Stimulated activated naive CD8-positive, alpha-beta T cell treated with anti-CD3 and anti-CD28 coated beads, Interleukin-15, Interleukin-2, amounts not matched to agents 100 ng/mL and 50 ng/mL, for 24 hours (primary cell): ENCODE measurements around the gene HIVEP3.

Source experiments
- H3K27ac Mint-ChIP-seq: one replicate; pipeline ENCODE4 v1.8.0; 2021; ENCODE audit warnings: mild to moderate bottlenecking, mixed read lengths
- H3K27me3 Mint-ChIP-seq: one replicate; pipeline ENCODE4 v1.8.0; 2021; ENCODE audit warnings: mixed read lengths
- H3K36me3 Mint-ChIP-seq: one replicate; pipeline ENCODE4 v1.8.0; 2021; ENCODE audit warnings: low read depth, mixed read lengths
- H3K4me1 Mint-ChIP-seq: one replicate; pipeline ENCODE4 v1.8.0; 2021; ENCODE audit warnings: low read depth, mixed read lengths
- H3K4me3 Mint-ChIP-seq: one replicate; pipeline ENCODE4 v1.8.0; 2021; ENCODE audit warnings: mild to moderate bottlenecking, mixed read lengths
- H3K9me3 Mint-ChIP-seq: one replicate; pipeline ENCODE4 v1.8.0; 2021; ENCODE audit warnings: mixed read lengths

HIVEP3 gene

DNA sequence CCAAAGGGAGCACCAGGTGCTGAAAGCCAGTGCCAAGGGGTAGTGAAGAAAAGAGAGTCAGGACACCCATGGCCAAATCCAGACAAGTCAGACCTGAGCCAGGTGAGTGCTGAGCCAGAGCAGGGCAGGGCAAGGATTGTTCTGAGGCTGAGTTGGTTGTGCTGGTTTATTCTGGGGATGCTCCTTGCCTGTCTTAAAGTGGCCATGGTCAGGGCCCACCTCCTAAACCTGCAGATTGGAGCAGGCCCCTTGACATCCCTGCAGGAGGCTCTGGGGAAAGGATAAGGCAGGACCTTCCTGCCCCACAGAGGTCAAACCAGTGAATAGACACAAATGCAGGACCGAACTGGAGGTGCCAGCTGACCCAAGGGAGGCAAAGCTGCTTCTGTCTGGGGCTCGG, 138.4 kb downstream of the HIVEP3 start:
- Mint-ChIP-seq H3K4me1 (peaks cover 36% of the 10 kb centered on the region), H3K36me3 (no peaks in the 10 kb centered on the region), H3K27me3 (no peaks in the 10 kb centered on the region), H3K9me3 (no peaks in the 10 kb centered on the region), H3K27ac (no peak overlapping the region), H3K4me3 (no peak overlapping the region)

GRCh38 chr1:41779360-41779759, 139.4 kb downstream of the HIVEP3 start:
- H3K27ac Mint-ChIP-seq: no peak overlapping the region
- no peaks in the 10 kb centered on the region for H3K9me3 Mint-ChIP-seq
- H3K4me1 Mint-ChIP-seq: peaks cover 27% of the 10 kb centered on the region
- no peaks in the 10 kb centered on the region for H3K36me3 Mint-ChIP-seq
- H3K4me3 Mint-ChIP-seq: no peak overlapping the region
- H3K27me3 Mint-ChIP-seq: no peaks in the 10 kb centered on the region

- peaks cover 11% of the 10 kb centered on the region for H3K4me1 Mint-ChIP-seq
- no peaks in the 10 kb centered on the region for H3K9me3 Mint-ChIP-seq
- no peaks in the 10 kb centered on the region for H3K27me3 Mint-ChIP-seq
- no peaks in the 10 kb centered on the region for H3K36me3 Mint-ChIP-seq
- no peak overlapping the region for H3K4me3 Mint-ChIP-seq
- H3K27ac Mint-ChIP-seq: no peak overlapping the region
These were observed 141.0 kb downstream of the HIVEP3 start for GRCh38 chr1:41777695-41778094.

- H3K4me1 Mint-ChIP-seq: peaks cover 4% of the 10 kb centered on the region
- H3K4me3 Mint-ChIP-seq: no peak overlapping the region
- H3K27ac Mint-ChIP-seq: no peak overlapping the region
- no peaks in the 10 kb centered on the region for H3K36me3 Mint-ChIP-seq
- no peaks in the 10 kb centered on the region for H3K27me3 Mint-ChIP-seq
- H3K9me3 Mint-ChIP-seq: no peaks in the 10 kb centered on the region
These were observed 141.8 kb downstream of the HIVEP3 start for GRCh38 chr1:41776891-41777441.

GRCh38 chr1:41775956-41776585, 142.7 kb downstream of the HIVEP3 start:
- H3K9me3 Mint-ChIP-seq: no peaks in the 10 kb centered on the region
- no peaks in the 10 kb centered on the region for H3K27me3 Mint-ChIP-seq
- H3K4me1 Mint-ChIP-seq: no peaks in the 10 kb centered on the region
- no peak overlapping the region for H3K27ac Mint-ChIP-seq
- no peak overlapping the region for H3K4me3 Mint-ChIP-seq
- H3K36me3 Mint-ChIP-seq: no peaks in the 10 kb centered on the region

DNA sequence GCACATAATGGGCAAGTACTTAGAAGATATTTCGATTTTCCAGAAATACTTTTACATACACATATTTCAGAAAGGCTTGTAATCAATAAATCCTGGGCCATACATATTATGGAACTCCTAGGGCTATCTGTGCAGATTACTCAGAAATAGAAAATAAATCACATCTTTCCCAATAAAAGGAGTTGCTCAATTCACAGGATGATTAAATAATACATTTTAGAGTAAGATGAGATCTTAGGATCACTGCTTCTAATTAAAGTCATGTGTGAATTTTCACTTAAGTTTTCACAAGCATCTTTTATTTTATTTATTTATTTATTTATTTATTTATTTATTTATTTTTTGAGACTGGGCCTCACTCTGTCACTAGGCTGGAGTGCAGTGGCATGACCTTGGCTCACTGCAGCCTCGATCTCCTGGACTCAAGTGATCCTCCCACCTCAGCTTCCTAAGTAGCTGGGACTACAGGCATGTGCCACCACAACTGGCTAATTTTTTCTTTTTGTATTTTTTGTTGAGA, 144.2 kb downstream of the HIVEP3 start:
- no peaks in the 10 kb centered on the region for H3K9me3 Mint-ChIP-seq
- no peaks in the 10 kb centered on the region for H3K27me3 Mint-ChIP-seq
- H3K4me1 Mint-ChIP-seq: no peaks in the 10 kb centered on the region
- H3K36me3 Mint-ChIP-seq: no peaks in the 10 kb centered on the region
- H3K4me3 Mint-ChIP-seq: no peak overlapping the region
- H3K27ac Mint-ChIP-seq: no peak overlapping the region

DNA sequence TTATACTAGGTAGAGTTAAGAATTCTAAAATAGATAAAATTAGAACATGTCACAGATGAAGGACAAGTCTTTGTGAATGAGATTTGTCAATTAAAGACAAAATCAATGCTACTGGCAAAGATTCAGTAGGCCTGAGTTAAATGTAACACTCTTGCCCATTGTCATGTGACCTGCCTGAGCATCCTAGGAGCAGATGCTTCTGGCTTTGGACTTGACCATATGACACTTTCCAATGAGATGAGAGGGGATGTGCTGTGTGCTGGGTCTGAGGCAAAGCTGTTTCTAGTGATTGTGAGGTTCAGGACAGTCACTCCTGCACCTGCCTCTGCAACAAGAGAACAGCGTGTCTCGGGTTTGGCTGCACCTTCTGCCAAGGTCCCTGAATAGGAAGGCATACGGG, 144.9 kb downstream of the HIVEP3 start:
- Mint-ChIP-seq H3K4me3 (no peak overlapping the region), H3K9me3 (no peaks in the 10 kb centered on the region), H3K27me3 (no peaks in the 10 kb centered on the region), H3K36me3 (no peaks in the 10 kb centered on the region), H3K27ac (no peak overlapping the region), H3K4me1 (no peaks in the 10 kb centered on the region)

DNA sequence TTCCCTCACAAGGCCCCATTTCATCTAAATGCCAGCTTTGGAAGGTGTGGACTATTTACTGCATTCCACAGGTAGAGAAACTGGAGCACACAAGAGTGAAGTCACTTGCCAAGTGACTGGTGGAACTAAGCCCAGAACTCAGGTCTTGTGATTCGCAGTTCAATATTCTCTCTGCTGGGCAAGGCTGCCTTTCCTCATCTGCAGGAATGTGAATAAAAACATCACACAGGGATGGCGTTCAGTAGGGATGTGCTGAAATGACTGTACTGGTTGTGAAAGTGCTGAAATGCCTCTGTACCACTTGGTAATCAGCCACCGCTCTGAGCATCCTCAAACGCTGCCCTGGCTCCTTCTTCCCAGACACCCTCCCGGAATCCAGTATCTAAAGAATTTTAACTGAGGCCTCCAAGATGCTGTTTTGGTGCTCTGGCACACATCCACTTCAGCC, 145.6 kb downstream of the HIVEP3 start:
- Mint-ChIP-seq H3K27me3 (no peaks in the 10 kb centered on the region), H3K4me1 (peaks cover 2% of the 10 kb centered on the region), H3K27ac (no peak overlapping the region), H3K4me3 (no peak overlapping the region), H3K36me3 (no peaks in the 10 kb centered on the region), H3K9me3 (no peaks in the 10 kb centered on the region)

GRCh38 chr1:41769068-41769467, 149.7 kb downstream of the HIVEP3 start:
- Mint-ChIP-seq H3K27me3 (no peaks in the 10 kb centered on the region), H3K9me3 (no peaks in the 10 kb centered on the region), H3K4me1 (peaks cover 19% of the 10 kb centered on the region), H3K27ac (no peak overlapping the region), H3K36me3 (no peaks in the 10 kb centered on the region), H3K4me3 (no peak overlapping the region)

- no peaks in the 10 kb centered on the region for H3K36me3 Mint-ChIP-seq
- H3K27me3 Mint-ChIP-seq: no peaks in the 10 kb centered on the region
- H3K27ac Mint-ChIP-seq: no peak overlapping the region
- no peak overlapping the region for H3K4me3 Mint-ChIP-seq
- peaks cover 20% of the 10 kb centered on the region for H3K4me1 Mint-ChIP-seq
- no peaks in the 10 kb centered on the region for H3K9me3 Mint-ChIP-seq
These were observed 150.1 kb downstream of the HIVEP3 start for GRCh38 chr1:41768583-41768982.

DNA sequence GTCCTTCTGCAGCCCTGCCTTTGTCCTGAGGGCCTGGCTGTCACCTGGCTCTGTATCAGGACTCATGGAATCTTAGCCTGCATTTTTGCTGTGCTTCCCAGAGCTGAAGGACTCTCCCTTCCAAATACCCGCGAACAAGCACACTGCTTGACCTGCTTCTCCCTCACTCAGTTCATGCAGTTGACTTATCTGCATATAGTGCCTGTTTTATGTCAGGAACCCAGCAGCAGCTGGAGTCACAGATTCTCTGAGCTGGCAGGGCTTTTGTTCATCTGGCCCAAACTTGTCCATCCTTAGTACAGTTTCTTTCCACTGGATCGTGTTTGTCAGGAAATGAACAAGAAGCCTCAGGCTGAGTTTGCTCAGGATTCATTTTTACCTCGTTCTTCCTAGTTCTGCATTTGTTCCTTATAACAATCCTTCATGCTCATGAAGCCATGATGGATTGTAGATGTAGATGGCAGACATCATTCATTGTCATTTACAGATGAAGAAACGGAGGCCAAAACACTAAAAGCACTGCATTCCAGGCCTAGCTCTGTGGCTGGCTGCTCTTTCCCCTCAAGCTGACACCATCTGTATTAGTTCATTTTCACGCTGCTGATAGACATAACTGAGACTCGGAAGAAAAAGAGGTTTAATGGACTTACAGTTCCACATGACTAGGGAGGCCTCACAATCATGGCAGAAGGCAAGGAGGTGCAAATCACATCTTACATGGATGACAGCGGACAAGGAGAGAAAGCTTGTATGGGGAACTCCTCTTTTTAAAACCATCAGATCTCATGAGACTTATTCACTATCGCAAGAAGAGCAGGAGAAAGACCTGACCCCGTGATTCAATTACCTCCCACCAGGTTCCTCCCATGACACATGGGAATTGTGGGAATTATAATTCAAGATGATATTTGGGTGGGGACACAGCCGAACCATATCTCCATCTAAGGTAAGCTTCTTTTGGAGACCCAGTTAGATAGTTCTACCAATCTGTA, 150.9 kb downstream of the HIVEP3 start:
- Mint-ChIP-seq H3K4me3 (no peak overlapping the region), H3K9me3 (no peaks in the 10 kb centered on the region), H3K27ac (no peak overlapping the region), H3K27me3 (no peaks in the 10 kb centered on the region), H3K36me3 (no peaks in the 10 kb centered on the region), H3K4me1 (peaks cover 20% of the 10 kb centered on the region)

DNA sequence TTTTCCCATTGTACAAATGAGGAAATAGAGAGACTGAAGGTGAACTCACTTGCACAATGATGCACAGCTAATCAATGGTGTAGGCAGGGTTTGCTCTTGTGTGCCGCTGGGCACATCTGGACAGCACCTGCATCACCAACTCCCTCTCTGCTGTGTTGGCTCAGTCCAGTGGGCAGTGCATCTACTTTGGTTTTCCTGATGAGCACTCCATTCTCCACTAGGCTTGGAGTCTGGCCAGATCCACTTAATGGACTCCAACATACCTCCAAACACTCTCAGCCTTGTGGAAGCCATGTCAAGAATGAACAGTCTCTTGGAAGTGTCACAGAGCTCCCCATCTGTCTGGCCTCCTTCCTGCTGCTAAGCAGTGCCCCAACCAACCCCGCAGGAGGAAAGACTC, 152.2 kb downstream of the HIVEP3 start:
- no peak overlapping the region for H3K4me3 Mint-ChIP-seq
- peaks cover 20% of the 10 kb centered on the region for H3K4me1 Mint-ChIP-seq
- peaks cover 5% of the 10 kb centered on the region for H3K36me3 Mint-ChIP-seq
- H3K9me3 Mint-ChIP-seq: peaks cover 2% of the 10 kb centered on the region
- no peaks in the 10 kb centered on the region for H3K27me3 Mint-ChIP-seq
- no peak overlapping the region for H3K27ac Mint-ChIP-seq

GRCh38 chr1:41766041-41766440, 152.7 kb downstream of the HIVEP3 start:
- peaks cover 6% of the 10 kb centered on the region for H3K36me3 Mint-ChIP-seq
- H3K27me3 Mint-ChIP-seq: no peaks in the 10 kb centered on the region
- H3K4me1 Mint-ChIP-seq: peaks cover 20% of the 10 kb centered on the region
- H3K9me3 Mint-ChIP-seq: peaks cover 7% of the 10 kb centered on the region
- H3K4me3 Mint-ChIP-seq: no peak overlapping the region
- H3K27ac Mint-ChIP-seq: no peak overlapping the region

GRCh38 chr1:41765152-41765551, 153.6 kb downstream of the HIVEP3 start:
- no peaks in the 10 kb centered on the region for H3K27me3 Mint-ChIP-seq
- H3K27ac Mint-ChIP-seq: no peak overlapping the region
- H3K36me3 Mint-ChIP-seq: peaks cover 6% of the 10 kb centered on the region
- H3K4me1 Mint-ChIP-seq: peaks cover 20% of the 10 kb centered on the region
- no peak overlapping the region for H3K4me3 Mint-ChIP-seq
- peaks cover 8% of the 10 kb centered on the region for H3K9me3 Mint-ChIP-seq

DNA sequence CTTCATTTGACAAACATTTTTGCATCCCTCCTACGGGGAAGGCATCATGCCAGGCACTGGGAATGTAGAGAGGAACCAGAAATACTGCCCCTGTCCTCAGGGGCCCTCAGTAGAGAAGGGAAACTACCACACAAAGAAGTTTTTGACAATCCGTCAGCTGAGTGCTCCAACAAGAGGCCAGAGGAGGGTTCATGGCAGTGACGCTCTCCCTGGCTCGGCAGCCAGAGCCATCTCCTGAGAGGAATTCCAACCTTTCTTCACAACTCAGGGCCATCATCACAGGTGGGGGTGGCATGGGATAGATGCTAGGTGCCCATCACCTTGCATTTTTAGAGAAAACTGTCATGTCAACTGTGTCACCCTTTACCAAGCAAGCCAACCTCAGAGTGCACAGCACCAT, 154.1 kb downstream of the HIVEP3 start:
- peaks cover 8% of the 10 kb centered on the region for H3K9me3 Mint-ChIP-seq
- no peaks in the 10 kb centered on the region for H3K27me3 Mint-ChIP-seq
- no peak overlapping the region for H3K4me3 Mint-ChIP-seq
- H3K27ac Mint-ChIP-seq: no peak overlapping the region
- peaks cover 6% of the 10 kb centered on the region for H3K36me3 Mint-ChIP-seq
- peaks cover 21% of the 10 kb centered on the region for H3K4me1 Mint-ChIP-seq
